Islet of Langerhans (tissue), 1 donor: Measurements from ENCODE around the gene TTC31.

Source experiments
- FAIRE-seq: peaks from one replicate; lab custom pipeline; 2011; peaks lifted over from hg19 to GRCh38; lab: Jason Lieb, UNC

The TTC31 gene

DNA sequence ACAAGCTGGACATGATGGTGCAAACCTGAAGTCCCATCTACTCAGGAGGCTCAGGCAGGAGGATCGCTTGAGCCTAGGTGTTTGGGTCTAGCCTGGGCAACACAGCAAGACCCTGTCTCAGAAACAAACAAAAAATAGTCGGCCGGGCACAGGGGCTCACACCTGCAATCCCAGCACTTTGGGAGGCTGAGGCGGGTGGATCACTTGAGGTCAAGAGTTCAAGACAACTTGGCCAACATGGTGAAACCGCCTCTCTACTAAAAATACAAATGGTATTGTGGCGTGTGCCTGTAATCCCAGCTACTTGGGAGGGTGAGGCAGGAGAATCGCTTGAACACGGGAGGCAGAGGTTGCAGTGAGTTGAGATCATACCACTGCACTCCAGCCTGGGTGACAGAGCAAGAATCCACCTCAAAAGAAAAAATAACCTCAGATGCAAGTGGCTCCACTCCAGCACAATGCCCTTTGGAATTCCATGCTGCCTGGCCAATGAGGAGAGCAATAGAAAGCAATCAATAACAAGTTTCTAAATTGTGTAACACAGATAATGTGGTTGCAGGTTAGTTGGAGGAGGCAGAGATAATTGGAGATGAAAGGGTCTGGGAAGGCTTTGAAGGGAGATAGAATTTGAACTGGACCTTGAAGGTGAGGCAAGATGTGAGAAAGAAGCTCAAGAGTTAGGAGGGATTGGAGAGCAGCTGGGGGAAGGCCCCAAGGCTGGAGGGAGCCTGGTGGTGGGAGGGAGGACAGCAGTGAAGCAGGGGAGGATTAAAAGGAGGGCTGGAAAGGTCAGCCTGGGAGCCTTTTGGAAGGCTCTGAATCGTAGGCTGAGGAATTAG is 6.0 kb downstream of the TTC31 start:
- FAIRE-seq, result no peak

DNA sequence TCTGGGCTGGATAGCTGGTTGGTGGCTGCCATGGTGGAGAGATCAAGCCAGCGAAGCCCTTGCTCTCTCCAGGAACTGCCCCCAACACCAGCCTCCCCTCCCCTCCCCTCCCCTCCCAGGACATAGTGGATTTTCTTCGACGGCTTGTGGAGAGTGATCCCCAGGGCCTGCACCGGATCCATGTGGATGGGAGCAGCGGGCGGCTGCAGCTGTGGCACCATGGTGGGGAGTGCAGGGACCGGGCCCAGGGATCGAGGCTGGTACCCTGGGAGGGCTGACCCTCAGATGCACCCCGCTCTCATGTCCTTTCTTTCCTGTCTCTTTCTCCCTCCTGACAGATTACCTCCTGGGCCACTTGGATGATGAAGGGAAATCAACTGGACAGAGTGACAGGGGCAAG is 7.0 kb downstream of the TTC31 start:
- no peak for FAIRE-seq

DNA sequence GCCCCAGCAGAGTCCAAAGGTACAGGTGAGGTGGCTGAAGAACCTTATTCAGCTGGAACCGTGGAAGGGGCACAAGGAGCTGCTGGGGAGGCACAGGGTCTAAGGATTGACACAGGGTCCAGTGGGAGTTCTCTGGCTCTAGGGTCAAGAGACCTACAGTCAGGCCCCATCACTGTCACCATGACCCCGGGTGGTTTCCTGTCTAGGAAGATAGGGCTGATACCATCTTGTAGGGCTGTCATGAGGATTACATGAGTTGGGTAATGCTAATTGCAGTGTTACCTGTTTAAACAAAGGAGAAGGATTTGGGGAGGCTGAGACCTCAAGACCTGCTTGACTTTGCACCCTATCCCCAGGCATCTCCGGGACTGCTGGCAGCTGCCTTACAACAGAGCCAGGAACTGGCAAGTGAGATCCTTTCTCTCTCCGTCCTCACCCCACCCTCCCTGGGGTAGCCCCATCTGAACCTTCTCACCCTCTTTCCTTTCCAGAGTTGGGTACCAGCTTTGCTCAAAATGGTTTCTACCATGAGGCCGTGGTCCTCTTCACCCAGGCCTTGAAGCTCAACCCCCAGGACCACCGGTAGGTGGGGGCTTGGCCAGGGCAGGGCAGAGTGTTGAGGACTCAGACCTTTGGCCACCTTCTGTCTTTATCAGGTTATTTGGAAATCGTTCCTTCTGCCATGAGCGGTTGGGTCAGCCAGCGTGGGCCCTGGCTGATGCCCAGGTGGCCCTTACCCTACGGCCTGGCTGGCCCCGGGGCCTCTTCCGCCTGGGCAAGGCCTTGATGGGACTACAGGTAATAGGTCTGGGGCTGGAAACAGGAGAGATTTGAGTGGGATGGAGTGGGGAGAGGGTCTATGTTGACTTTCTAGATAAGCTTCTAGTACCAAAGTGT is 9.0 kb downstream of the TTC31 start:
- no peak for FAIRE-seq

DNA sequence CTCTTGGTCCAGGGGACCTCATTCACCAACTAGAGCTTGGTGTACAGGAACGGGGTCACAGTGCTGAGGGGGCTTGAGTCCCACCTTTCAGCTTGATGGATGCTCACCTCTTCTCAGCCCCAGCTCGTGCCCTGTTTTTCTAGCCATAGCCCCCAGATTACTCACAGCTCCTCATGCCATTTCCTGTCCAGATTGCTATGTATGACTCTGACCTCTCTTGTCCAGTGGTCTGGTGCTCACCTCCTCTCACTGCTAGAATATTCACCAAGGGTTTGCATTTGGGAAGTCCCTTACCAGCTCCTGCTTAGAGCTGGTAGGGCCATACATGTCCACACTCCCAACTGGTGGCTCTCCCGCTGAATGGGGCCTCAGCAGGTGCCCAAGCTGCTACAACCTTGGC is 10.7 kb downstream of the TTC31 start:
- FAIRE-seq, result no peak

DNA sequence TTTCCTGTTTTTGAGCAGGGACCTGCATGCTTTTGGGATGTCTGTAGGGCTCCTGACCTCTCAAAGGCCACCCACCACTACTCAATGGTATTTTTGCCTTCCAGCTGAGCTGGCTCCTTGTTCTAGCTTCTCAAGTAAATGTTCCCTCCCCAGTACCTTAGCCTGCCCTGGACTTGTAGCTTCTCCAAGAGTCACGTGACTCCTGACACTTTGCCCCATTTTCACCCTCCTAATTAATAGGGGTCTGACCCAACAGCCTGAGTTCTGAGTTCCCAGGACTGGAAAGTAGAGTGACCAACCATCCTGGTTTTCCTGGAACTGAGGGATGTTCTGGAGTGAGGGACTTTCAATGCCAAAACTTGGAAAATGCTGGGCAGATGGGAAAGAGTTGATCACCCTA is 12.6 kb downstream of the TTC31 start:
- no peak for FAIRE-seq

DNA sequence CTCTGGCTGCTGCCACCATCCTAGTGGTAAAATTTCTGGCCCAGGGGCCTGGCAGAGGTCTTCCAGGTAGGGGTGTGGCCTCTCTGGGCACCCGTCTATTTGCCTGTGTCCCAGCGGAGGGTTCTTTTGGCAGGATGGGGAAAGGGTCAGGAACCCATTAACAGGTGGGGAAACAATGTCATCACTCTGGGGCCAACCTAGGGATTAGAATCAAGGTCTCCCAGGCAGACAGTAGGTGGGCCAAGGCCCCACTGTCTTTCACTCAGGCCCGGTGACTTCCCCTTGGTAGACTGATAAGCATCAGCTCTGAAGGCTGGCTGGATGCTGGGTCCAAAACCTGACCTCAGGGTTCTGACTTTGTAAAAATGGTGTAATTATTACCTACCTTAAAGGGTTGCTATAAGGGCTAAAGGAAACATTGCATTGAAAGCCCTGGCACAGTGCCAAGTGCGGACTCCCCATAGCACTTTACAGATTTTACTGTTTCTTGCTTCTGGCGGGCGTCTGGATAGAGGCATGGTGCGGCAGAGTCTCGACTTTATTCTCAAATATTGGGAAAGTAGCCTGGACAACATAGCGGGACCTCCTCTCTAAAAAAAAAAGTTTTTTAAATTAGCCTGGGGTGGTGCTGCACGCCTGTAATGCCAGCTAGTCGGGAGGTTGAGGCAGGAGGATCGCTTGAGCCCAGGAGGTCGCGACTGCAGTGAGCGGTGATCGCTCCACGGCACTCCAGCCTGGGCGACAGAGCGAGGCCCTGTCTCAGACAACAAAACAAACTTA is 14.3 kb downstream of the TTC31 start:
- FAIRE-seq, result no peak

DNA sequence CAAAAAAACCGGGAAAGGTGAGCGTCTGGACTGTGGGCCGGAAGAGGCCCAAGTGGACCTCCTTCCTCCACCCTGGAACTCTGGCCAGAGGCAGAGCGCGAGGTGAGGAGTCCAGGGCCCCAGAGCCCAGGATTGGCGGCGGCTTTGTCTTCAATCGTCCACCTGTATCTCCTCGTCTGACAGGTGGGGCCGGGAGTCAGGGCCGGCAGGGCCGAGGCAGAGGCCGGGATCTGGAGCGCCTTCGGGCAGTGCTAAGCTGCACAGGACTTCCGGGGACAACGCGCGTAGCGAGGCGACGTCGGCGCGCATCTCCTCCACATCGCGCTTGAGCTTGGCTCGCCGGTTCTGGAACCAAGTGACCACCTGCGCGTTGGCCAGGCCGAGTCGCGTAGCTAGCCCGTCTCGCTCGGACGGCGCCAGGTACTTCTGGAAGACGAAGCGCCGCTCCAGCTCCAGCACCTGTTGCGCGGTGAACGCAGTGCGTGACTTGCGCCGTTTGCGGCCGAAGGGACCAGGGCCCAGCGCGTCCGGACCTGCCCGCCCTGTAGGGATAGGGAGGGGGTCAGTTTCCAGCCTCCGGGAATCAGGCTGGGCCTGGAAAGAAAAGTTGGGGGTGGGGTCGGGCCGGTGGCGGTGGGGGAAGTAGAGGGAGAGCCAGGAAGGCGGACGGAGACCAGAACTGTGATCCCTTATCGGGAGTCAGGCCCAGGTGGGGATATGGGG is 15.1 kb downstream of the TTC31 start:
- FAIRE-seq, result no peak

DNA sequence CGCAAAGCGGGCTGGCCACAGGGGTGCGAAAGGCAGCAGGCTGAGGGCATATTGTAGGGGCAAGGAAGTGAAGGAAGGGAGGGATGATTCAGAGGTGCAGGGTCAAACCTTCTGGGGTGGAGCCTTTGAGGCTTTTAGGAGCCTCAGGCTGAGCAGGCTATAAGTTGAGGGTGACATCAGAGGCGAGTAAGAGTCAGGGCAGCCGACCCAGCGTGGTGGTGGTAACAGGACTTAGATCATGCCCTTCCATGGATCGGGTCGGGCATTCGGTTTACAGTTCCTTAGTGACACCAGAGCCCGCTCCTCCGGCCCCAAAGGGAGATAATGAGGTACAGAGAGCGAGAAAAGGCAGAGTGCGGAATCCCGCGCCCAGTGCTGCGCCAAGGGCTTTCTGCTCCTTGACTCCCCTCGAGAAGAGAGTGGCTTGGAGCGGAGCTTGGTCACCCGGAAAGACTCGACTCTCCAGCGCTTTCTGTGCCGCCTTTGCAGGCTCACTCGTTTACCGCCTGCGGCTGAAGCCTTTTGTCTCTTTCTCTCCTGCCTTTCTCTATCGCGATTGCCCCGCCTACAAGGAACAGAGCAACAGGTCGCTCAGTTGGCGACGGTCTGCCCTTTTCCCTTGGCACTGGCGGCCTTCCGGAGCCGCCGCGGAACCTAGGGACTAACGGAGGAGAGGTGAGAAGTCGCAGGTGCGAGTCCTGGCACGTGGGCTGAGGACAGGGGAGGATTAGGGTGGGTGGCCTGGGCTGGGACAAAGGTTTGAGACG is 15.8 kb downstream of the TTC31 start:
- no peak for FAIRE-seq

DNA sequence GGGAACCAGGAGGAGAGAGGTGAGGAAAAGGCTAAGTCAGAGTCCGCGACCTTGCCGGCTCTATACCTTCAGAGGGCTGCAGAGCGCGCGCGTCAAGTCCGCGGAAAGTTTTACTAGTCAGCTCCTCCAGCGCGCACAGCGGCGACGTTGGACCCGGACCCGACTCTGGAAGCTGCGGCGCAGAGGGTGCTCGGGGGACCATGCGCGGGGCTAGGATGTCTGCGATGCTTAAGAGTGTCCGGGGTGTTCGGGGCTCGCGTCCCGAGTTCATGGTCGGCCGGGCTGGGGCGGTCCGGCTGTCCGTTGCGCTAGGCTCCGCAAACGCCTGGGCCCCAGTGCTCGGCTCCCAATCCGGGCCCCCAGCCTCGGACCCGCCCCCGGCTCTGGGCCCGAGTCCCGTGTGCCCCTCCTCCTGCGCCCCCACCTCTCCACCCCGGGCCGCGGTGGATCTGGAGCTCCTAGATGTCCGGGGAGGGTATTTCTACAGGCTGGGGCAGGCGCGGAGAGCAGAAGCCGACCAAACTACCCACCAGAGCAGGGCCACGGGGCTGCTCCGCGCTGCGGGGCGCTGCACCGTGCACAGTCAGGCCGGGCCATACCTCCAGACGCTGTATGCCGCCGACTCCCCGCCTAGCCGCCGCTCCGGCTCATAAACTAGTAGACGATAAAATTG is 16.5 kb downstream of the TTC31 start, which contains the start of gene LBX2:
TSS of gene LBX2 (minus strand) at position 337 of the 673 bp plus-strand sequence. CDS start at position 271, 66 bp downstream.
- FAIRE-seq, result no peak

DNA sequence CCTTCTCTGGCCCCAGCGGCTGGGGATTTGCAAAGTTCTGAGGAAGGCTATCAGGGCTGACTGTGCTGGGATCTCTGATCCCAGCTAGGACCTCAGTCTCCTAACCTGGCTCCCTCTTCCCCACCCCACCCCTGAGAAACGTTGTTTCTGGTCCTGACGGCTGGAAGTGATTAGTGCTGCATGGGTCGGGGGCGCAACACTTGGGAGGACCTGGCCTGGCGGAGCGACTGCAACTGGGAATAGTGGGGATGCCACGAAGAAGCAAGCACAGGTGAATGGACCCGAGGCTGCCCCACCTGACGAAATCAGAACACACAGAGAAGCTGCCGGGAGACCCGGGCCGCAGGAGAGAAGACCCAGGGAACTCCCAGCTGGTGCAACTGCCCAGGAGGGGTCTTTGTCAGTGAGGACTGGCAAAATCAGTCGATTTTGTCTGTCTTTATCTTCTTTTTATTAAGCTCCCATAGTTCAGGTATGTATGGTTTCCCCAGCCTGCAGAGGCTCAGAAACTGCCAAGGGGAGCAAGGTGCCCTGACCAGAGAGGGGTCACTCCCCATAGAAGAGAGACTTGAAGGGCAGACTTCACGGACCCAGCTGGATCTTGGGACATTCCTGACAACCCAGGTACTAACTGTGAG is 17.2 kb downstream of the TTC31 start:
- no peak for FAIRE-seq

DNA sequence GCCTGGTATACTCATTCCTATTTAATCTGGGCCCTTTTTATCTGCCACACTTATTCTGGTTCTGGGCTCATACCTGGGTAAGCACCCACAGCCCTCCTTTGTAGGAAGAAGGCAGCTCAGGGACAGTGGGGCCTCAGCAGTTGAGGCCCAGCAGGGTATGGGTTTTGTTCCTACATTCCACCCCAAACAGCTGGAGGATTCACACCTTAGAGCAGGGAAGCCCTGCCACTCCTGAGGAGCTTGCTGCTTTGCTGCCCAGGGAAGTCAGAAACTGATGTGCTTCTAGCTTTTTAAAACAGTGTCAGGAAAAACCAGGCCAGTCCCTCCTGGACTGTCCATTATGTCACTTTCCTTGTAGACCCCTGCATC is 17.7 kb downstream of the TTC31 start:
- FAIRE-seq, result no peak

DNA sequence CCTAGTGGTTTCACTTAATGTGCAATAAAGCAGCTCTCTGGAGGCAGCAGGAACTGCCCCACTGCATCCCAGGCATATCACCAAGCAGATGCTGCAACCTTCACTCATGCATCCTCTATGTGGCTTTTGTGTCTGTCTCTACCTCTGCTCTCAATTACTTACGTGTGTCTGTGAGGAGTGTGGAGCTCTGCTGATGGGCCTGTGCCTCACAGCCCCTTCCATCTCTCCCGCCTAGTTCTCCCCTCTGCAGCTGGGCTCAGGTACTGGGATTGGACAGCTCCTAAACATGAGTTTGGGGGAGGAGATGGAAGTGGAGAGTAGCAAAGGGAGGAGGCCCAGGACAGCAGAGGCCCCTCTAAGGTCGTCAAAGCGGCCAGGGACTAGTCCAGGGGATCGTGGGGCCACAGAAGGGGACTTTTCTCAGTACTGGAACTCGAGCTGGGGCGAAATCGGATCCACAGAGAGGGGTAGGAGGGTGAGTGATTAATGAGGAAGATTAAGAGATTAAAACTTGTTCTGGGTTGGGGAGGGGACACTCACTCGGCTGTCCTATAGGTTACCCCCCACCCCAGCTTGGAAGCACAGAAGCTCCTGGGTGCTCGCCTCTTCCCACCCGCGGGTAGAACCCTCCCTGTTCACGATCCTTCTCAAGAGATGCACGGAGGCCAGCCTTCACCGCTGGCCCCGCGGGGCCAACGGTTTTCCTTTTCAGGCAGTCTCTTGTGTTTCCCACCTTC is 18.6 kb downstream of the TTC31 start:
- no peak for FAIRE-seq

DNA sequence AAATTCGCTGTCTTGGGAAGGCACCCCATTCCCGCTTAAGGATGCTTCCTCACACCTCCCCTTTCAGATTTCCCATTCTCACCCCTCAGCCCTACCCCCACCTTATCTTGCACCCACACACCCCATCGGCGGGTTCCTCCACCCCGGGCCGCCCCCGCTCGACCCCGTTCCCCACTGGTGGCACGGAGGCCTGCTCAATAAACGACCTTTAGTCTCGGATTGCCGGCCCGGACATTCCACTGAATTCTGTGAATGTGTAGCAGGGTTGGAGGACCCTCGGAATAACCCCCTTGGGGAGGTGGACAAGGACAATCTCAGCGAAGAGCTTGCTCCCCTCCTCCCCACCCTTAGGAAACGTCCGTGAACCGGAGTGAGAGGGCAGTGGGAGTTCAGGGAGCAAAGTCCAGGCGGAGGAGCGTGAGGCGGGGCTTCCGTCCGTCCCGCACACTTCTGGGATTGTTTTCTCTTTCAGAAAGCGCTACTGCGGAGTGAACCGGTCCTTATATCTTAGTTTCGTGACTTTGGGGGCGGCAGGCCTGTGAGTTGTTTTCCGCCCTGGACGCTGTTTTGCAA is 19.4 kb downstream of the TTC31 start:
- FAIRE-seq, result no peak

DNA sequence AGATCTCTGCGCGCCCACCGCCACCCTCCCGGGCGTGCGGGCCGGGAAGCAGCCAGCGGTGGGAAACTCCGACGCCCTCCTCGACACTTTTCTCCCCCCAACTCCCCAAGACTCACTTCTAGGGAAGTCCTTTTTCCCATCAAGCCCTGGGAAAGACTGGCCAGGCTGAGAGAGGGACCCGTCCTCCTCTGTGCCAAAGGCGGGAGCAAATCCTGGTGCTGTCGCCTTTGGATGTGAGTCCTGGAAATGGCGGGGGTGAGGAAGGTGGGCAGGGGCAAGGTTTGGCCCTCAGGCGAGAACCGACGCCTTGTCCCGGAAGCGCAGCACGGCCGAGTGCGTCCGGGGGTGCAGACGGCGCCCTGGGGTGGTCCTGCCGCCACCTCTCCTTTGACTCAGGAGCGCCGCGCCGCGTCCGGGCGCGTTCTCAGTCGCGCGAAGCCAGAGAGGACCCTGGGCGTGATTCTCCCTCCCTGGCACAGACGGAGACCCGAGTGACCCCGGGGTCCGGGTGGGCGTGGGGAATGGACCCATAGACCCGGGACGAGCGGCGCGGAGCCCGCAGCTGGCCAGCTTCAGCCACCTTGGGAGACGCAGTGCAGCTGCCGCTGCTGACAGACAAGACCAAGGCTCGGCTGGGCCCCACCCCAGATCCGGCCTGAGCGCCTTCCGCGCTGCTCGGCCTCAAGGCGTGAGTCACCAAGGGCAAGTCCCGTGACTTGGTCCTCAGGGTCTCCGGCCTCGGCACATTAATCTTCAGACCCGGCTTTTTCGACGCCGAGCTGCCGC is 20.0 kb downstream of the TTC31 start:
- FAIRE-seq, result no peak

DNA sequence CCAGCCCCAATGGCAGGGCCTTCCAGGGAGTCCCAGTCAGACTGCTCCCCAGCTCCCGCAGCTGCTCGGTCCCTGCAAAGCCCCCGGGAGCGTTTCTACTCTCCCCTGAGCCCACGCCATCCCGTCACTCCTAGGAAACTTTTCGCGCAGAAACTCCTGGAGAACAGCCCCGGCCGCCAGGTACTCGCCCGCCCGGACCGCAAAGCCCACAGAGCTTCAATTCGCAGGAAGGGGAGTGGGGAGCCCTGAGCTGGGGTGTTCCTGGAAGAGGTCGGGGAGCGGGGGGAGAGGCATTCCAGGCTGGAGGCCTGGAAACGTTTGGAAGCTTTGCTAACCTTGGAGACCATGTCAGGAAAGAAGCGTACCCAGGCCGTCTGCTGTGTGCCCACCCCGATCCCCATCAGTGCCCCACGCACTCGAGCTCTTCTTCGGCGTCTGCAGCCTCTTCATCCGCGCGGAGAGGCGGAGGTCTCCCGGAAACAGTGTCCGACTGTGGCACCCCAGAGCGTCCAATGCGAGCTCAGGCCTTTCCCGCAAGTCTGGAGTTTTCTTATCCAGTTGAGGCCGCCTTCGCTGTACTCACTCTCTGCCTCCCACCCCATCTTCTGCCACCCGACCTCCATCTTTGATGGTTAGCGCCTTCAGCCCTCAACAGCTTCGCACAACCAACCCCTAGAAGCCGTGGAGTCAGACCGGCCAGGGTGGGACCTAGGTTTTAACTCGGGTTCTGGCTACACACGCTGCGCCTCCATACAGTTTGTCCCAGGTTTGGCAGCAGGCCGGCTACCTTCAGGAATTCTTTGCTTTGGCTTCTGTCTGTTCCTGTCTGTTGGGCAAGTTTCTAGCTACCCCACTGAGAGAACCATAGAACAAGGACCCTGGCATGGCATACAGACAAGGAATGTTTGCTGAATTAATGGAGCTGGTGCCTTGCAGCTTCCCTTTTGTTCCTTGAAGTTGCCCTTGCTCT is 20.9 kb downstream of the TTC31 start:
- FAIRE-seq, result no peak

DNA sequence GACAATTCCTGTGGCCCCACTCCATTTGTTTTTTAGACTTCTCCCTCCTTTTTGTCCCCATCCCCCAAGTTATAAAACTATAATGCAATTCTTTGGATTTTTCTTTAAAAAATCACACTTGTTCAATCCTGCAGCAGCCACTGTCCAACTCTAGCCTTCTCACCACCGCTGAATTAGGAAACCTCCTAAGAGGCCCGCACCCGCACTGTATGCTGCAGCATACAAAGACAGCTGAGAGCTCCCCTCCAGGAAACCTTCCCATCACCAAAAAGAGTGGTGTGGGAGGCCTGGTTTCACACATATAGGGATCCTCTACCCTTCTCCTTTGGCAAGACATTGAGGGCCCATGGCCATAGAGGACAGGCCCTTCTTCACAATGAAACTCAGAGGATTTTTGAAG is 21.7 kb downstream of the TTC31 start:
- FAIRE-seq, result no peak
